GM13976 (cell line): ENCODE measurements around the gene ITLN2.
"Not testable (repeated sequence)": the region's sequence is repeated elsewhere in the genome, so short reads cannot be mapped to it uniquely, and the experiment has no call there.

Experiments
- DNase-seq: peaks from one replicate; pipeline ENCODE4 v3.0.0; 2012; ENCODE audit warnings: low spot score
- in situ Hi-C: fragments of 300-500 bp; cut with MboI; formaldehyde crosslinking; loops from one replicate; pipeline ENCODE4 v1.12.0; 2022; ENCODE audit warnings: low sequenced_read_pairs, mixed read lengths, inconsistent platforms; ENCODE audit not compliant: unreplicated experiment
- TF ChIP-seq, protein P1 (sequence below): IDR thresholded peaks from 2 replicates; pipeline ENCODE4 v1.5.1; 2012; ENCODE audit warnings: borderline replicate concordance, mild to moderate bottlenecking; ENCODE audit not compliant: insufficient read depth; ENCODE audit errors: extremely low read depth, missing control alignments, control extremely low read depth

The ITLN2 gene

GRCh38 chr1:160993544-160994193, 39.1 kb upstream of the ITLN2 start:
- in situ Hi-C loops = loop anchor here (10.0 kb wide), 1 partner anchor 101 kb away; the partner anchor contains the start of gene KLHDC9
- no peak for DNase-seq
- TF ChIP-seq, protein P1, sequence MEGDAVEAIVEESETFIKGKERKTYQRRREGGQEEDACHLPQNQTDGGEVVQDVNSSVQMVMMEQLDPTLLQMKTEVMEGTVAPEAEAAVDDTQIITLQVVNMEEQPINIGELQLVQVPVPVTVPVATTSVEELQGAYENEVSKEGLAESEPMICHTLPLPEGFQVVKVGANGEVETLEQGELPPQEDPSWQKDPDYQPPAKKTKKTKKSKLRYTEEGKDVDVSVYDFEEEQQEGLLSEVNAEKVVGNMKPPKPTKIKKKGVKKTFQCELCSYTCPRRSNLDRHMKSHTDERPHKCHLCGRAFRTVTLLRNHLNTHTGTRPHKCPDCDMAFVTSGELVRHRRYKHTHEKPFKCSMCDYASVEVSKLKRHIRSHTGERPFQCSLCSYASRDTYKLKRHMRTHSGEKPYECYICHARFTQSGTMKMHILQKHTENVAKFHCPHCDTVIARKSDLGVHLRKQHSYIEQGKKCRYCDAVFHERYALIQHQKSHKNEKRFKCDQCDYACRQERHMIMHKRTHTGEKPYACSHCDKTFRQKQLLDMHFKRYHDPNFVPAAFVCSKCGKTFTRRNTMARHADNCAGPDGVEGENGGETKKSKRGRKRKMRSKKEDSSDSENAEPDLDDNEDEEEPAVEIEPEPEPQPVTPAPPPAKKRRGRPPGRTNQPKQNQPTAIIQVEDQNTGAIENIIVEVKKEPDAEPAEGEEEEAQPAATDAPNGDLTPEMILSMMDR = peak; percentile 9

DNA sequence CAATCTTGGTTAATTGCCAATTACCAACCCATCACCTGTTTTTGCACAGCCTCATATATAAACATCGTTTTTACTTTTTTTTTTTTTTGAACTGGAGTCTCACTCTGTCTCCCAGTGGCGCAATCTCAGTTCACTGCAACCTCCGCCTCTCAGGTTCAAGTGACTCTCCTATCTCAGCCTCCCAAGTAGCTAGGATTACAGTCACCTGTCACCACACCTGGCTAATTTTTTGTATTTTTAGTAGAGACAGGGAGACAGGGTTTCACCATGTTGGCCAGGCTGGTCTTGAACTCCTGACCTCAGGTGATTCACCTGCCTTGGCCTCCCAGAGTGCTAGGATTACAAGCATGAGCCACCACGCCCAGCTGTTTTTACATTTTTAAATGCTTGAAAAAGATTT, 37.4 kb upstream of the ITLN2 start:
- DNase-seq = not testable (repeated sequence)
- in situ Hi-C loops = loop anchor here (10.0 kb wide), 1 partner anchor 103 kb away; the partner anchor contains the start of gene KLHDC9

DNA sequence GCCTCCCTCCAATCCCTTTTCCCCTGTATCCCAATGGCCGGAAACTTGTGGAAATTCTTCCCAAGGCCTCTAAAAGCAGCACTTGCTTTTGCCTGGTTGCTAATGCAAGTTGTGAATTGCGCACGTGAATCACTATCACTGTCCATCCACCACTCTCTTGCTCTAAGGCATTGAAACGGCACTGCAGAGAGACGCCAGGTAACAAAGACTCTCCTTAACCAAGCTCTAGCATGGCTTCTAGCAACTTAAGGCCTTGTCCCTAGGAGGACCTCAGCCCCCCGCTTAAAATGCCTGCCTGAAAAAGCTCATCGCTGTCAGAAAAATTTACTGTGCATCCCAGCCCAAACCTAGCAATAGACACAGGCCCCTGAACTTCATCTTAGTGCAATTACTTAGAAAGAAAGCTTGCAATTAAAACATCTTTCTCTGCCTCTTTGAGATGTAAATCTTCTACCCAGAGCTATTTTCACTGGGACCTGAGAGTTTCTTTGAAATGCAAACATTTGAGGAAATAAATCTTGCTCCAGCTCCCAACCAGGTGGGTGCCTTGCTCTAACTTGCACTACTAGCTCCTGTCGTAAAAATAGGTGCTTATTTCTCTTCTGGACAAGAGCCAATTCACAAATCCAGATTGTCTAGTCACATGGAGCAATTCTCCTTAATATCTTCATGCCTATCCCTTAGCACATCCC, 32.9 kb upstream of the ITLN2 start:
- TF ChIP-seq, protein P1 = no peak
- in situ Hi-C loops = no loop called here
- no peak for DNase-seq

DNA sequence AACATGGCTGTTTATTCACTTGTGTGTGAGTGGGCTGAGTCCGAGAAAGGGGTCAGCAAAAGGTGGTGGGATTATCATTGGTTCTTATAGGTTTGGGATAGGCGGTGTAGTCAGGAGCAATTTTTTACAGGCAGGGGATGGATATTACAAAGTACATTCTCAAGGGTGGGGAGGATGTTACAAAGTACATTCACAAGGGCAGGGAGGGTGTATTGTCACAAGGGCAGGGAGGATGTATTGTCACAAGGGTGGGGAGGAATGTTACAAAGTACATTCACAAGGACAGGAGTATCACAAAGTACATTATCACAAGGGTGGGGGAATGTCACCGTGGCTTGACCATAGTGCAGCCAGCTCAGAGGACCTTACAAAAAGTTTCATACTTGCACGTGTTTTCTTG, 31.1 kb upstream of the ITLN2 start:
- in situ Hi-C loops = no loop called here
- TF ChIP-seq, protein P1 = no peak
- no peak for DNase-seq

DNA sequence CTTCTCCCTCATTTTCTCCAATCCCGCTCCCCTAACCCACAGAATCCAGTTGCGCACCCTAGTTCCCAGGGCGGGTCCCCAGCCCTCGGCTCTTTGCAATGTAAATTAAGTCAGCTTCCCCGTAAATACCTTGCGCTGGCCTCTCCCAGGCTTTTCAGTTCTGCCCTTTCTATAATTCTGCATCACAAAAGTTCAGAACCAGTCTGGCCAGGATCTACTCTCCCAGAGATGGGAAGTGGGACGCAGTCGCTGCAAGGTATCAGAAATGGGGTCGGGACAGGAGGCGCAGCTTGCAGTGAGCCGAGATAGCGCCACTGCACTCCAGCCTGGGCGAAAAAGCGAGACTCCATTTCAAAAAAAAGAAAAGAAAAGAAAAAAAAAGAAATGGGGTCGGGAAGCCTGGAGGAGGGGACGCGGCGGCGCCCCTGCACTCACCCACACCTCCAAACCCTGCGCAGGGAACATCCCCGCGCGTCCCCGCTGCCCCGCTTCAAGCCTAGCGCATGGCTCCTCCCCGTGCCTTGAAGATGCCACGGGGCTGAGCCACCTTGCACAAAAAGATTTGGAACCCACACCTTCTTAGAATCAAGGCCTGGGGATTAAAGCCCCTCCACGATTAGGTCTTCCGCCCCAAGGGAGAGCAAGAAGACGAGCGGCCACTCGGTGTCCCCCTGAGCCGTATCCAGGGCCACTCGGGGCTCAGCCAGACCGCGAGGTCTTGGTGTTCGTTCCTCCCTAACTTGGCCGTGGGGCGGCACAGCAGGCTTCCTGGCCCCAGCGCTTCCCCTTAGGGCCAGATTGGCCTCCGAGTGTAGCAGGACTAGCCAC, 27.2 kb upstream of the ITLN2 start:
- DNase-seq = no peak
- TF ChIP-seq, protein P1 = no peak
- in situ Hi-C loops = no loop called here

DNA sequence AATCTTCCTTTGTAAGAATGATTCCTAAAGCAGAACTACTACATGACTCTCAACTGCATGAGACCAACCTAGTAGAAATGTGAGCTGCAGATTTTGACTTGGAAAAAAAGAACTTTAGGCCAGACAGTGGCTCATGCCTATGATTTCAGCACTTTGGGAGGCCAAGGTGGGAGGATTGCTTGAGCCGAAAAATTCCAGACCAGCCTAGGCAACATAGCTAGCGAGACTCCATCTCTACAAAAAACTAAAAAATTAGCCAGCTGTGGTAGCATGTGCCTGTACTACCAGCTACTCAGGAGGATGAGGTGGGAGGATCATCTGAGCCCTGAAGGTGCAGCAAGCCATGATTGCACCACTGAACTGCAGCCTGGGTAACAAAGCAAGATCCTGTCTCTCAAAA, 24.7 kb upstream of the ITLN2 start:
- in situ Hi-C loops = no loop called here
- TF ChIP-seq, protein P1 = no peak
- no peak for DNase-seq
